GM12873 (cell line): ENCODE results near the gene ACP7.

ENCODE experiments used
- TF ChIP-seq, protein P1 (sequence below): IDR thresholded peaks from 2 replicates; pipeline ENCODE4 v1.5.1; 2012; ENCODE audit warnings: low read depth, mild to moderate bottlenecking, moderate library complexity, low read length, control low read depth; ENCODE audit not compliant: insufficient read depth; ENCODE audit errors: missing control alignments

ACP7 gene

DNA sequence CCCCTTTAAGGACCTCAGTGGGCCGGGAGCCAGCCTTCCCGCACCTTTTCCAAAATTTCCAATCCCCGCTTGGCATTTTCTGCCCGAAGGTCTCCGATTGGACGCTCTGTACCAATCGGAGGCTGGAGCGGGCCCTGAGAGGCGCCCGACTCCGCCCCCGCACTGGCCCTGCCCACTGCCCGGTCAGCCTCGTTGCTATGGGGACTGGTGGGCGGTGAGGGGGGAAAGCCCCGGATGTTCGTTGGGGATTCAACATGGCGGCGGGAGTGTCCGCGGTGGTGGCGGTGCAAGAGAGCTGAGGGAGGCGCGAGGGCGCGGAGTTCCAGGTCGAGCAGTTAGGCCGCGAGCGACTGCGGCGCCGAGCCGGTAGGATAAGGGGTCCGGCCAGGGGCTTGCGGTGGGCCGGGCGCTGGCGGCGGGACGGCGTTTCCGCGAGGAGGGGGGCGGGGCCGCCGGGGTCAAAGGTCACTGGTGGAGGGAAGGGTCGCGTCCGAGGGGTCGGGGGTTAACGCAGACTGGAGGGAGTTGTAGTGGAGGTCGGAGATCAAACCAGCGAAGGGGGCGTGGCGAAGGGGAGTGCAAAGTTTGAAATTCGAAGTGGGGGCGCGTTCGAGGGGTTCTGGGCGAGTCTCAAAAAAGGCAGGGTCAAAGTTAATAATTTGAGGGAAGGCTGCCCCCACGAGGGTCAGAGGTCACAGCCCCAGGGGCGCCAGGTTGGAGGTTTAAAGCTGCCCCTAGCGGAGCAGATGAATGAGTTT is 41.6 kb downstream of the ACP7 start, which contains the start of gene PAK4:
Gene PAK4, plus strand, starts transcription at position 233 of the 758 bp plus-strand sequence. CDS start 43,768 bp downstream, outside the sequence.
- TF ChIP-seq, protein P1, sequence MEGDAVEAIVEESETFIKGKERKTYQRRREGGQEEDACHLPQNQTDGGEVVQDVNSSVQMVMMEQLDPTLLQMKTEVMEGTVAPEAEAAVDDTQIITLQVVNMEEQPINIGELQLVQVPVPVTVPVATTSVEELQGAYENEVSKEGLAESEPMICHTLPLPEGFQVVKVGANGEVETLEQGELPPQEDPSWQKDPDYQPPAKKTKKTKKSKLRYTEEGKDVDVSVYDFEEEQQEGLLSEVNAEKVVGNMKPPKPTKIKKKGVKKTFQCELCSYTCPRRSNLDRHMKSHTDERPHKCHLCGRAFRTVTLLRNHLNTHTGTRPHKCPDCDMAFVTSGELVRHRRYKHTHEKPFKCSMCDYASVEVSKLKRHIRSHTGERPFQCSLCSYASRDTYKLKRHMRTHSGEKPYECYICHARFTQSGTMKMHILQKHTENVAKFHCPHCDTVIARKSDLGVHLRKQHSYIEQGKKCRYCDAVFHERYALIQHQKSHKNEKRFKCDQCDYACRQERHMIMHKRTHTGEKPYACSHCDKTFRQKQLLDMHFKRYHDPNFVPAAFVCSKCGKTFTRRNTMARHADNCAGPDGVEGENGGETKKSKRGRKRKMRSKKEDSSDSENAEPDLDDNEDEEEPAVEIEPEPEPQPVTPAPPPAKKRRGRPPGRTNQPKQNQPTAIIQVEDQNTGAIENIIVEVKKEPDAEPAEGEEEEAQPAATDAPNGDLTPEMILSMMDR, result no peak

DNA sequence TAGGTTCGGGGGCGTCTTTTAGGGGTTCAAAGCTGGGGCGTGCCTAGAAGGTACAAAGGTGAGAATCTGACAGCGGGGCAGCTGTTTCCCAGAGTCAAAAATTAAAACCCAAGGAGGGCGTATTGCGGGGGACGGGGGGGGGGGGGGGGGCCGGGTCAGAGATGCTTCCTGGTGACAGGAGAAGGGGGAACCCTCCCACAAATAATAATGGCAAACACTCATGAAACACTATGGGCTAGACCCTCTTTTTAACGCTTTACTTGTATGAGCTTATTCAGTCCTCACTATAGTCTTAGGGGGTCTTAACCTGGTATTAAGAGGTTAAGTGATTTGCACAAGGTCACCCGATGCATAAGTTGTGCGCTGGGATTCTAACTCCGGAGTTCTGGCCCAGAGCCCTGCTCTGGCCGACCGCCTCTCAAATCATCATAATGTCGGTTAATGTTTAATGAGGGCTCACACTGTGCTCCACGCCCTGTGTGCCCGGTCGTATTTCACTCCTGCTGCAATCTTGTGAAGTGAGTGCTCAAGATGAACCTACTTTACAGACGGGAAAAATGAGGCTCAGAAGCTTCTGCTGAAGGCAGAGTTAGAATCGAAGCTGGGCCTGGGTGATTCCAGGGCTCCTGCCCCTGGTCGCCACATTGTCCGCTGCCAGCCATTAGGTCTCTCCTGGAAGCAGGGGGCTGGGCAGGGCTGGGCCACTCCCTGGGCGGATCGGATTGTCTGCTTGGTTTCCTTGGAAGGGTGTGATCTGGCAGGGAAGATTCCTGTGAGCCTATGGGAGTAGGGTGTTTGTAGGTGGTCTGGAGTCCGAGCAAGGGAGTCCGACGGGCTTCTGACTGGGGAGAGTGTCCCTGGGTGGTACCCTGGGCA is 42.4 kb downstream of the ACP7 start:
- TF ChIP-seq, protein P1, result no peak

- TF ChIP-seq, protein P1, result no peak
These were observed 43.8 kb downstream of the ACP7 start for GRCh38 chr19:39127812-39128515.

- TF ChIP-seq, protein P1, result no peak
These were observed 44.4 kb downstream of the ACP7 start for GRCh38 chr19:39128516-39129079.

- TF ChIP-seq, protein P1, result no peak
These were observed 44.9 kb downstream of the ACP7 start for GRCh38 chr19:39129116-39129515.

DNA sequence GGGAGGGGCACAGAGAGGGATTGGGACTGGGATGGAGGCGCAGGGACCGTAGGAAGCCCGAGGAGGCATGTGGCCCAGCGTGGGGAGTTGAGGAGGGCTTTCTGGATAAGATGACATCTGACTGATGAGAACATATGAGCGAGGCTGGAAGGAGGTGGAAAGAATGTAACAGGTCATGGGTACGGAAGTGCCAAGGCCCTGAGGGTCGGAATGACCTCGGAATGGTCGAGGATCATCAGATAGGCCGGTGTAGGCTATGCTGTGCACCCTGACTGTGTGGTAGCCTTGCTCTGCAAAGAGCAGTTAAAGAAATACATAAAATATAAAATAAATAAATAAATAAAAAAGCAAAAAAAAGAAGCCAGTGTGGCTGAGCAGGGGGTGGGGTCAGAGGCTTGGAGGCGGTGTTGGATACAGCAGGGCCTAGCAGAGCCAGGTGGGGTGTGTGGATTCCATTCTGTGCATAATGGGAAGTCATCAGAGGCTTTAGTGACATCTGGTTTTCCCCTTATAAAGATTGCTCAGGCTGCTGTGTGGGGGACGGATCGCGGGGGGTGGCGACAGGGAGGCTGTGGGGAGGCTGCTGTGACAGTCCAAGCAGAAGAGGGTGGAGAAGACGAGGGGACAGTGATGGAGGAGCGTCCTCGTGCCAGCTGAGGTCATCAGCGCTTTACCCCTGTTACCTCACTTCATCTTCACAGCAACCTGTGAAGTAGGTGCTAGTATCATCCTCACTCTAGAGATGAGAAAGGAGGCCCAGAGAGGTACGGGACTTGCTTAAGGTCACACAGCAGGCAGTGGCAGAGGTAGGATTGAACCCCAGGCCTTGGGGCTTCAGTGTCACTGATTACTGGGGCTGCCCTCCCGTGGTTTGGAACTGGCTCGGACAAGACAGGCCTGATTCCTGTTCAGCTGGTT is 46.4 kb downstream of the ACP7 start:
- TF ChIP-seq, protein P1, result no peak
